WTC11 (cell line): ENCODE data around the gene SEMA3F.

Experiments
- CREB1 ChIP-seq: sonication (generic); formaldehyde crosslinking; IDR thresholded peaks from 2 replicates; pipeline ENCODE4 v1.8.0; 2023; ENCODE audit warnings: mild to moderate bottlenecking, missing genetic modification reagents
- CREM ChIP-seq: sonication (generic); formaldehyde crosslinking; IDR thresholded peaks from 2 replicates; pipeline ENCODE4 v1.8.1; 2022; ENCODE audit warnings: mild to moderate bottlenecking, missing genetic modification reagents, moderate library complexity
- GABPB1 ChIP-seq: sonication (generic); formaldehyde crosslinking; IDR thresholded peaks from 2 replicates; pipeline ENCODE4 v1.8.1; 2023; ENCODE audit warnings: mild to moderate bottlenecking, missing genetic modification reagents
- IRF2 ChIP-seq: sonication (generic); formaldehyde crosslinking; IDR thresholded peaks from 2 replicates; pipeline ENCODE4 v1.8.0; 2022; ENCODE audit warnings: low read depth, missing genetic modification reagents, borderline replicate concordance
- NFYB ChIP-seq: sonication (generic); formaldehyde crosslinking; conservative IDR thresholded peaks from 2 replicates; pipeline ENCODE4 v1.8.0; 2022; ENCODE audit warnings: low read depth, missing genetic modification reagents
- NR3C1 ChIP-seq: sonication (generic); formaldehyde crosslinking; conservative IDR thresholded peaks from 2 replicates; pipeline ENCODE4 v1.8.1; 2023; ENCODE audit warnings: low read depth, mild to moderate bottlenecking, missing genetic modification reagents
- RELA ChIP-seq: sonication (generic); formaldehyde crosslinking; IDR thresholded peaks from 2 replicates; pipeline ENCODE4 v1.8.1; 2022; ENCODE audit warnings: missing genetic modification reagents, mild to moderate bottlenecking, borderline replicate concordance
- SOX15 ChIP-seq: fragments of 250-450 bp; sonication (Bioruptor Pico); IDR thresholded peaks from 2 replicates; pipeline ENCODE4 v1.9.0; 2021; ENCODE audit warnings: mild to moderate bottlenecking
- TF ChIP-seq, protein P1 (sequence below): fragments of 200-600 bp; IDR thresholded peaks from 2 replicates; pipeline ENCODE4 v1.8.0; 2022; ENCODE audit warnings: antibody characterized with exemption
- TF ChIP-seq, protein P2 (sequence below): sonication (generic); formaldehyde crosslinking; IDR thresholded peaks from 2 replicates; pipeline ENCODE4 v1.8.1; 2023; ENCODE audit warnings: mild to moderate bottlenecking, moderate library complexity, missing genetic modification reagents

DNA sequence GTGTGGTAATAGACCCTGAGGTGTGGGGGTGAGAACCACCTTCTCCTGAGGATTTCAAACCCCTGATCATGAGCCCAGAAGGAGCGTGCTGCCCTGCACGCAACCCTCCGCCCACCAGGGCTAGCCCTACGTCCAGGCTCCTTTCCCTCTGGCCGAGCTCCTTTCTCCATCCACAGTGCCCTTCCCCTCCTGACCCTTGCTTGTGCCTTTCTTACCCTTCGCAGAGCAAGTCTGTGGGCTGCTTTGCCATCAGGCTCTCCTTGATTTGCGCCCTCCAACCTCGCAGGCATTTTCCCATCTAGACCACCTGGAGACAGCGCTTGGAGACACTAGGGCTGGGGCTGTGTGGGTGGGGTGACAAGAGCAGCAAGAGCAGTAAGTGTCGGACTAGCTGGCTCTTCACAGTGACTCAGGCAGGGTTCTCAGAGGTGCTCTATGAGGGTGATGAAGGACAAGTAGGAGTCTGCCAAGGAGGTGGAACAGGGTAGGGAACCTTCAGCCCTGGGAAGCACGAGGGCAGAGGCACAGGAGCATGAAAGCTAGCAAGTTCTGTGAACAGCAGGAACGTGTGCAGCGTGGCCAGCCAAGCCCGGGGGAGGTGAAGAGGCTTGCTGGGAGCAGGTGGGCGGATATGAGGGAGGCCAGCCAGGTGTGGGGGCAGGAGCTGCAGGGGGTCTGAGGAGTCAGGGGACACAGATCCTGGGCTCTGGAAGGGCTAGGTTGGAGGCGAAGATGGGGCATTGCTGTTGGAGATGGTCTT is 47.4 kb downstream of the SEMA3F start:
- TF ChIP-seq, protein P1, sequence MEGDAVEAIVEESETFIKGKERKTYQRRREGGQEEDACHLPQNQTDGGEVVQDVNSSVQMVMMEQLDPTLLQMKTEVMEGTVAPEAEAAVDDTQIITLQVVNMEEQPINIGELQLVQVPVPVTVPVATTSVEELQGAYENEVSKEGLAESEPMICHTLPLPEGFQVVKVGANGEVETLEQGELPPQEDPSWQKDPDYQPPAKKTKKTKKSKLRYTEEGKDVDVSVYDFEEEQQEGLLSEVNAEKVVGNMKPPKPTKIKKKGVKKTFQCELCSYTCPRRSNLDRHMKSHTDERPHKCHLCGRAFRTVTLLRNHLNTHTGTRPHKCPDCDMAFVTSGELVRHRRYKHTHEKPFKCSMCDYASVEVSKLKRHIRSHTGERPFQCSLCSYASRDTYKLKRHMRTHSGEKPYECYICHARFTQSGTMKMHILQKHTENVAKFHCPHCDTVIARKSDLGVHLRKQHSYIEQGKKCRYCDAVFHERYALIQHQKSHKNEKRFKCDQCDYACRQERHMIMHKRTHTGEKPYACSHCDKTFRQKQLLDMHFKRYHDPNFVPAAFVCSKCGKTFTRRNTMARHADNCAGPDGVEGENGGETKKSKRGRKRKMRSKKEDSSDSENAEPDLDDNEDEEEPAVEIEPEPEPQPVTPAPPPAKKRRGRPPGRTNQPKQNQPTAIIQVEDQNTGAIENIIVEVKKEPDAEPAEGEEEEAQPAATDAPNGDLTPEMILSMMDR, result no peak
- TF ChIP-seq GABPB1 (CRISPR knock-in tag) (no peak), NR3C1 (CRISPR knock-in tag) (no peak), CREB1 (CRISPR knock-in tag) (no peak), RELA (no peak), NFYB (CRISPR knock-in tag) (no peak), IRF2 (CRISPR knock-in tag) (no peak), CREM (CRISPR knock-in tag) (no peak), SOX15 (CRISPR knock-in tag) (no peak)
- TF ChIP-seq, protein P2, sequence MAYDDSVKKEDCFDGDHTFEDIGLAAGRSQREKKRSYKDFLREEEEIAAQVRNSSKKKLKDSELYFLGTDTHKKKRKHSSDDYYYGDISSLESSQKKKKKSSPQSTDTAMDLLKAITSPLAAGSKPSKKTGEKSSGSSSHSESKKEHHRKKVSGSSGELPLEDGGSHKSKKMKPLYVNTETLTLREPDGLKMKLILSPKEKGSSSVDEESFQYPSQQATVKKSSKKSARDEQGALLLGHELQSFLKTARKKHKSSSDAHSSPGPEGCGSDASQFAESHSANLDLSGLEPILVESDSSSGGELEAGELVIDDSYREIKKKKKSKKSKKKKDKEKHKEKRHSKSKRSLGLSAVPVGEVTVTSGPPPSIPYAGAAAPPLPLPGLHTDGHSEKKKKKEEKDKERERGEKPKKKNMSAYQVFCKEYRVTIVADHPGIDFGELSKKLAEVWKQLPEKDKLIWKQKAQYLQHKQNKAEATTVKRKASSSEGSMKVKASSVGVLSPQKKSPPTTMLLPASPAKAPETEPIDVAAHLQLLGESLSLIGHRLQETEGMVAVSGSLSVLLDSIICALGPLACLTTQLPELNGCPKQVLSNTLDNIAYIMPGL (CRISPR knock-in tag), result no peak
